GM21737 (cell line): ENCODE measurements around the gene STRN3.
"Not testable (repeated sequence)": the region's sequence is repeated elsewhere in the genome, so short reads cannot be mapped to it uniquely, and the experiment has no call there.

Experiments used
- ATAC-seq: cut with Tn5 transposase; IDR thresholded peaks from one replicate; pipeline ENCODE4 v1.9.1; 2021; ENCODE audit warnings: mild to moderate bottlenecking, moderate library complexity; ENCODE audit not compliant: unreplicated experiment

The STRN3 gene

DNA sequence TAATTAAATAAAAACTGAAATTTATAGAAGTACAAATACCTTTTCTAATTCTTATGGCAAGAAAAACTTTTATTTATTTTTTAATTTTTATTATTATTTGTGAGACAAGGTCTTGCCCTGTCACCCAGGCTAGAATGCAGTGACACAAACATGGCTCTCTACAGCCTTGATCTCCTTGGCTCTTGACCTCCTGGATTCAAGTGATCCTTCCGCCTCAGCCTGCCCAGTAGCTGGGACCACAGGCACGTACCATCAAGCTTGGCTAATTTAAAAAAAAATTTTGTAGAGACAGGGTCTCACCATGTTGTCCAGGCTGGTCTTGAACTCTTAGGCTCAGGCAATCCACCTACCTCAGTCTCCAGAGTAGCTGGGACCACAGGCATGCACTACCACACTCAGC, 104.4 kb downstream of the STRN3 start:
- ATAC-seq, result no peak

DNA sequence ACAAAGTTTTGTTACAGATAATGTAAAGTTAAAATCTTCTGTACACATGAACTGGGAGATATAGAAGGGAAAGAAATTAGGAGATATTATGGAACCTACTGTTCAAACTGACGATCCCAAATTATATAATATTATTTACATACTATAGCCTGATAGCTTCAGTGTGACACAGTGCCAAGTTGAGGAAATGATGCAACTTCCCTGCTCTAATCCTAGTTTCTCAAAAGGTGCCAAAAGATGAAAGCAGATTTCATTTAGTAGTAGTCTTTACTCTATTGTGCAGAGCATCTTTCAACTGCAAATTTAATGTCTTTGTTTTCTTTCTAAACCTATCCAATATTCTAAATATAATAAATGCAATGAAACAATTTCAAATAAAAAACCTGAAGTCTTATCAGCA, 104.9 kb downstream of the STRN3 start:
- ATAC-seq, result no peak

GRCh38 chr14:30915596-30915995, 110.6 kb downstream of the STRN3 start:
- ATAC-seq, result no peak

- no peak for ATAC-seq
These were observed 111.4 kb downstream of the STRN3 start for GRCh38 chr14:30914812-30915211.

DNA sequence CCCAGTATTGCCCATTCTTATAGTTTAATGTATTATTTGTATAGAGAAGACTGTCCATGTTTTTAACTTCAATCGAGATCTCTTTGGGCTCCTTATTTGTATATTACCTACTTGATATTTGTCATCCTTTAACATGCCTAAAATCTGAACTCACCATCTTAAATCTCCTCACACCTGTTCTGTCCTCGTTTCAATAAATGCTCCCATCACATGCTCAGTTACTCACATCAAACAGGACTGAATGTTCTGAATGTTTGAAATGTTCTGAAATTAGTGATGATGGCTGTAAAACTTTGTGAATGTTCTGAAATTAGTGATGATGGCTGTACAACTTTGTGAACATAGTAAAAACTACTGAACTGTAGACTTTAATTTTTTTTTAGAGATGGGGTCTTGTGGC, 117.4 kb downstream of the STRN3 start:
- ATAC-seq, result no peak

DNA sequence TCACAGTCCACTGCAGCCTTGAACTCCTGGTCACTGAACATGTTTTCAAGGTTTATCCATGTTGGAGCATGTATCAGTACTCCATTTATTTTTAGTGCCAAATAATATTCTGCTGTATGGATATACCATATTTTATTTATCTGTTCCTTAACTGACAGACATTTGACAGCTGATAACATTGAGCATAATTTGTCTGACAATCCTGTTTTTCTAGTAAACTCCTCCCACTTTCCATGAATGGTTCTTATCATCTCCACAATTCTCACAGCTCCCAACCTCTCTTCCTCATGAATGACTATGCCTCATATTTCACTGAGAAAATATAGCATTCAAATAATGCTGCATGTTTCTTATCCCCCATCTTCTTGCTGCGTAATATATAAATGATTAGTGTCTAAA, 118.5 kb downstream of the STRN3 start:
- ATAC-seq, result no peak

GRCh38 chr14:30906752-30907658, 119.2 kb downstream of the STRN3 start:
- ATAC-seq, result no peak

DNA sequence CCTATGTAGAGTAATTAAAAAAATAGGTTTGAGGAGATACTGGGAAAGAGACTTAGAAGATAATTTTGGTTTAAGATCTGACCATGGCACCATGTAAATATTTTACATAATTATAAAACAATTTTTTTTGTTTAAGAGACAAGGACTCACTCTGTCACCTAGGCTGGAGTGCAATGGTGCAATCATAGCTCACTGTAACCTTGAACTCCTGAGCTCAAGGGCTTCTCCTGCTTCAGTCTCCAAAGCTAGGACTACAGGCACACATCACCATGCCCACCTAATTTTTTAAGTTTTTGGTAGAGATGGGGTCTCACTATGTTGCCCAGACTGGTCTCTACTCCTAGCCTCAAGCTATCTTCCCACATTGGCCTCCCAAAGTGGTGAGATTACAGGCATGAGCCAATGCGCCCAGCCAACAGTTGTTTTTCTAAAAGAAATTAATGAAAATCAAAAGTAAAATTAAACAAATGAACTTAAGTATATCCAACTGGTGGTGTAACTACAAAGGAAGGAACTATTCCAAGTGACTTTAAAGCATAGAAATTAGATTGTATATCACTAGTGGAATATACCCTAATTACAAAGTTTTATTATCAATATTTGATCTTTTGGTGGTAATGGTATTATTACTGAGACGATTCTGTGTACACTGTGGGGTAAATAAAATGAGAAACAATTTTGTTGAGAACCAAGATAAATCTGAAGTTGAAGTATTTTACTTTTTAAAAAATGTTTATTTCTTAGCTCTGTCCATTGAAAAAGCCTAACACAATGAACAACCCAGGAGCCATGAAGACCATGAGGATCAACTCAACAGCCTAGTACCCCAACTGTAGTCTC, 122.7 kb downstream of the STRN3 start:
- ATAC-seq, result no peak

DNA sequence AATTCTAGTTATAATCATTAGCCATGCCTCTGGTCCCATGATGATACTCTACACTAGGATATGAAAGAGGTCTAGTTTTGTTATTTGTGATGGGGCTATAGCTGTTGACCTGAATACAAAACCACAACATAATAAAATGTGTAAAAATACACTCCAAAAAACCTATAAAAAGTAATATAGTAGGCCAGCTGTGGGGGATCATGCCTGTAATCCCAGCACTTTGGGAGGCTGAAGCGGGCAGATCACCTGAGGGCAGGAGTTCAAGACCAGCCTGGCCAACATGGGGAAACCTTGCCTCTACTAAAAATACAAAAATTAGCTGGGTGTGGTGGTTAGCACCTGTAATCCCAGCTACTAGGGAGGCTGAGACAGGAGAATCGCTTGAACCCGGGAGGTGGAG, 129.1 kb downstream of the STRN3 start:
- not testable (repeated sequence) for ATAC-seq

GRCh38 chr14:30896435-30896834, 129.7 kb downstream of the STRN3 start:
- ATAC-seq, result no peak

DNA sequence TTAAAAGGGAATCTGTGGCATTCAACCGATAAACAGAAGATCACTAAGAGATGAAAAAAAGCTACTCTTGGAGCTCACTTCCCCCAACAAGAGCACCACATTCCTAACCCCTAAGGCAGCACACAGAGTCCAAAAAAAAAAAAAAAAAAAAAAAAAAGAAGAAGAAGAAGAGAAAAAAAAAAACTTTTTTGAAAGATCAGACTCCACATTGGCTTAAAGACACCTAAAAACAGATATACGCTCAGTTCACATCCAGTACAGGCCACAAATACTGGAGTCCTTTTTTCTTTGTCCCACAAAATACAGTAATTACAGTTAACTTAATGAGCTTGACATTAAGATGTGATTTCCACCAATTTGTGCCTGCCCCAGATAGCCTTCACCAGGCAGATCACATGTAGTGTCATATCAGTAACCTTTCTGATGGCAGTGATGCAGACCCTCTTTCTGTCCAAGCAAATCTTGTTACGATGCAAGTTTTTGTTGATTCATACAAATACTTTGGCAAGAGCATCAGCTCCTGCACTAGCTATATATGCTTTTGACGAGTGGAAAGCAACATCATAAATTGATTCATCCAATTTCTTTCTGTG, 131.2 kb downstream of the STRN3 start:
- ATAC-seq, result no peak

- no peak for ATAC-seq
These were observed 132.4 kb downstream of the STRN3 start for GRCh38 chr14:30893819-30894218.

GRCh38 chr14:30889244-30889594, 137.0 kb downstream of the STRN3 start:
- no peak for ATAC-seq

DNA sequence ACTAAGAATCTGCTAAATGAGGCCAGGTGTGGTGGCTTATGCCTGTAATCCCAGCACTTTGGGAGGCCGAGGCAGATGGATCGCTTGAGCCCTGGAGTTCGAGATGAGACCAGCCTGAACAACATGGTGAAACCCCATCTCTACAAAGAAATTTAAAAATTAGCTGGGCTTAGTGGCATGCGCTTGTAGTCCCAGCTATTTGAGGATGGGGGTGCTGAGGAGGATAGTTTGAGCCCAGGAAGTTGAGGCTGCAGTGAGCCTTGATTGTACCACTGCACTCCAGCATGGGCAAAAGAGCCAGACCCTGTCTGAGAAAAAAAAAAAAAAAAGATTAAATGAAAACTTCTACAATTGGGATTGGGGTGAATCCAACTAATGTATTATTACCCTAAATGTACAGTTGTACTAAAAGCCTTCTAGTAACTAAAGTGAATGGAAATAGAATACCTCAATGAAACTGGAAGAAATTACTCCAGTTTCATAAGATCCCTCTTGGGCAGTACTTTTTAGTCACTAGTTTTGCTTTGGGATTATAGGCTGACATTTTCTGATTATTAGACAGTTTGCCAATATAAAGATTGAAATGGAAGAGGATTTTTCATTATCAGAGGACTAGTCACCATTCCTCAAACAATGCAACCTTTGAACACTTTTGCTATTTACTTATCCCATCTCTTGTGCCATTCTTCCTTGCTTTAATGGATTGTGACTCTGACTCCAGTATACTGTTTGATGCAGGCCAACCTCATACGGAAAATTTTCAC, 137.5 kb downstream of the STRN3 start:
- no peak for ATAC-seq

DNA sequence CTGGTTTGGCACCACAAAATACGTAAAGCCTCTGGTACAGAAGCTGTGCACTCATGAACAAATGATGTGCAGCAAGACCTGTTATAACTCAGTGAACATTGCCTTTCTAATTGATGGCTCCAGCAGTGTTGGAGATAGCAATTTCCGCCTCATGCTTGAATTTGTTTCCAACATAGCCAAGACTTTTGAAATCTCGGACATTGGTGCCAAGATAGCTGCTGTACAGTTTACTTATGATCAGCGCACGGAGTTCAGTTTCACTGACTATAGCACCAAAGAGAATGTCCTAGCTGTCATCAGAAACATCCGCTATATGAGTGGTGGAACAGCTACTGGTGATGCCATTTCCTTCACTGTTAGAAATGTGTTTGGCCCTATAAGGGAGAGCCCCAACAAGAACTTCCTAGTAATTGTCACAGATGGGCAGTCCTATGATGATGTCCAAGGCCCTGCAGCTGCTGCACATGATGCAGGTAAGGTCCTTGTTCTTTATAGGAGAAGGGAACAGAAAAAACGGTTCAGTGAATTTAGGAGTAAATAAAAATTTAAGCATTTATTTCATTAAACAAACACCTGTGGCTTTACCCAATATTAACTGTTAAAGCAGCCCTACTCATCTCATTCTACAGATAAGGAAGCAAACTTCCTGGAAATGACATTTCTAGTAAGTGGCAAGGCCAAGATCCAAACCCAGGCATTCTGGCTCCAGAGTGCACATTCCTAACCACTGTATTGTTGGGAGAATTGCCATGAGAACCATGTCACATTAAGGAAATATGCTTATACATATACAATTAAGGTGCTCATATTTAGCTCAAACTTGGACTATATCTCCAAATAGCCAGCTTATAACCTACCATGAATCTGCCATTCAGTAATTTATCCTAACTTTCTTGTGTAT, 140.1 kb downstream of the STRN3 start:
- ATAC-seq, result no peak

- ATAC-seq, result no peak
These were observed 141.3 kb downstream of the STRN3 start for GRCh38 chr14:30884901-30885300.

GRCh38 chr14:30883508-30884294, 142.5 kb downstream of the STRN3 start:
- ATAC-seq, result no peak

- ATAC-seq, result no peak
These were observed 143.7 kb downstream of the STRN3 start for GRCh38 chr14:30882431-30882830.

DNA sequence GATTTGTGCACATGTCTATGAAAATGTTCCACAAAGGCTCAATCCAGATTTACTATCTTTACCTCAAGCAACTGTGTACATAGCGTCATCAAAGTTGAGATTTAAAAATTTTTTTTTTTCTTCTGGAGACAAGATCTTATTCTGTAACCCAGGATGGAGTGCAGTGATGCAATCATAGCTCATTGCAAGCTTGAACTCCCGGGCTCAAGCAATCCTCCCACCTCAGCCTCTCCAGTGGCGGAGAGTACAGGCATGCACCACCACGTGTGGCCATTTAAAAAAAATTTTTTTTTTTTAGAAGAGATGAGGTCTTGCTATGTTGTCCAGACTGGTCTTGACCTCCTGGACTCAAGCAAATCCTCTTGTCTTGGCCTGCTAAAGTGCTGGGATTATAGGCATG, 149.5 kb downstream of the STRN3 start:
- ATAC-seq, result no peak
